ENCODE results near the gene EBI3.

DNA sequence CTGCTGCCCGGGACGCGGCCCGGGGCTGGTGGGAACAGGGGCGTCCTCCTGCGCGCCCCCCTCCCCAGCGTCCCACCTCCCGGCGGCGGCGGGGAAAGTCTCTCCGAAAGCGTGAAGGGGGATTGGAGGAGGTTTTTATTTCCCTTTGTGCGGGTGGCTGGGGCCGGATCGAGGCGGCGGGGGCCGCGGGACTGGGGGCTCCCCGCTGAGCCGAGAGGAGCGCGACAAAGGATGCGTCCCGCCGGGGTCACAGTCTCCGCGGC, 49.9 kb downstream of the EBI3 start:
- TF ChIP-seq, protein P1, sequence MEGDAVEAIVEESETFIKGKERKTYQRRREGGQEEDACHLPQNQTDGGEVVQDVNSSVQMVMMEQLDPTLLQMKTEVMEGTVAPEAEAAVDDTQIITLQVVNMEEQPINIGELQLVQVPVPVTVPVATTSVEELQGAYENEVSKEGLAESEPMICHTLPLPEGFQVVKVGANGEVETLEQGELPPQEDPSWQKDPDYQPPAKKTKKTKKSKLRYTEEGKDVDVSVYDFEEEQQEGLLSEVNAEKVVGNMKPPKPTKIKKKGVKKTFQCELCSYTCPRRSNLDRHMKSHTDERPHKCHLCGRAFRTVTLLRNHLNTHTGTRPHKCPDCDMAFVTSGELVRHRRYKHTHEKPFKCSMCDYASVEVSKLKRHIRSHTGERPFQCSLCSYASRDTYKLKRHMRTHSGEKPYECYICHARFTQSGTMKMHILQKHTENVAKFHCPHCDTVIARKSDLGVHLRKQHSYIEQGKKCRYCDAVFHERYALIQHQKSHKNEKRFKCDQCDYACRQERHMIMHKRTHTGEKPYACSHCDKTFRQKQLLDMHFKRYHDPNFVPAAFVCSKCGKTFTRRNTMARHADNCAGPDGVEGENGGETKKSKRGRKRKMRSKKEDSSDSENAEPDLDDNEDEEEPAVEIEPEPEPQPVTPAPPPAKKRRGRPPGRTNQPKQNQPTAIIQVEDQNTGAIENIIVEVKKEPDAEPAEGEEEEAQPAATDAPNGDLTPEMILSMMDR (IDR thresholded peaks at IDR 0.05), result no peak
- TF ChIP-seq POLR2A (IDR thresholded peaks at IDR 0.05), result no peak
